ENCODE data around the gene SH3GL2.
"Not testable (repeated sequence)": the region's sequence is repeated elsewhere in the genome, so short reads cannot be mapped to it uniquely, and the experiment has no call there.

The SH3GL2 gene

GRCh38 chr9:17760250-17760649 lies 181.4 kb downstream of the SH3GL2 start:
- no peak for DNase-seq

GRCh38 chr9:17761984-17762676 lies 183.3 kb downstream of the SH3GL2 start:
- no peak for DNase-seq

GRCh38 chr9:17764306-17764705 lies 185.4 kb downstream of the SH3GL2 start:
- no peak for DNase-seq

- DNase-seq: not testable (repeated sequence)
Observed at GRCh38 chr9:17765131-17765530, 186.3 kb downstream of the SH3GL2 start.

- DNase-seq: no peak
Observed at GRCh38 chr9:17772223-17772622, 193.4 kb downstream of the SH3GL2 start.

- no peak for DNase-seq
Observed at GRCh38 chr9:17775656-17776055, 196.8 kb downstream of the SH3GL2 start.

GRCh38 chr9:17776735-17777134 lies 197.9 kb downstream of the SH3GL2 start:
- no peak for DNase-seq

GRCh38 chr9:17777465-17777864 lies 198.6 kb downstream of the SH3GL2 start:
- no peak for DNase-seq

- no peak for DNase-seq
Observed at GRCh38 chr9:17782430-17783149, 203.7 kb downstream of the SH3GL2 start.

- no peak for DNase-seq
Observed at GRCh38 chr9:17783227-17783626, 204.4 kb downstream of the SH3GL2 start.

- no peak for DNase-seq
Observed at GRCh38 chr9:17789316-17789715, 210.4 kb downstream of the SH3GL2 start.

- DNase-seq: peak; percentile 2
Observed at GRCh38 chr9:17793713-17794622, 215.1 kb downstream of the SH3GL2 start.

GRCh38 chr9:17795744-17796143 lies 216.9 kb downstream of the SH3GL2 start:
- DNase-seq: no peak

- DNase-seq: no peak
Observed at GRCh38 chr9:17799369-17799768, 220.5 kb downstream of the SH3GL2 start.

- no peak for DNase-seq
Observed at GRCh38 chr9:17800418-17800817, 221.6 kb downstream of the SH3GL2 start.

- DNase-seq: peak; percentile 7
Observed at GRCh38 chr9:17802249-17802857, 223.5 kb downstream of the SH3GL2 start.

GRCh38 chr9:17807613-17808282 lies 228.9 kb downstream of the SH3GL2 start:
- DNase-seq: no peak

GRCh38 chr9:17810317-17810716 lies 231.5 kb downstream of the SH3GL2 start:
- no peak for DNase-seq

GRCh38 chr9:17810728-17811571 lies 232.1 kb downstream of the SH3GL2 start:
- peak; percentile 61 for DNase-seq

GRCh38 chr9:17813798-17814197 lies 234.9 kb downstream of the SH3GL2 start:
- no peak for DNase-seq

GRCh38 chr9:17816431-17817027 lies 237.7 kb downstream of the SH3GL2 start:
- no peak for DNase-seq

Data from fibroblast of skin of back (primary cell).